MCF 10A (cell line): ENCODE measurements around the gene LILRA2. TPM values are rescaled to one million over a fixed set of nuclear protein-coding genes. Genes with fewer than 3 reads are reported as not detected.
"Not testable (repeated sequence)": the region's sequence is repeated elsewhere in the genome, so short reads cannot be mapped to it uniquely, and the experiment has no call there.

Experiments used
- BruUV-seq: library from RNA; stranded (reverse); fragments of 400-500 nt; replicated peaks from 2 replicates; lab custom pipeline; 2021; lab: Mats Ljungman, UMichigan
- CTCF ChIA-PET: fragments of 300-600 bp; sonication (Branson Sonifier 250); formaldehyde crosslinking; extraction: SDS; loops from one replicate; lab custom pipeline; 2021; ENCODE audit warnings: antibody characterized with exemption, inconsistent platforms; lab: Yijun Ruan, JAX
- POLR2A ChIA-PET: fragments of 300-600, 350-650 bp; sonication (Branson Sonifier 250); formaldehyde crosslinking; extraction: SDS; loops from one replicate; lab custom pipeline; 2020; ENCODE audit warnings: antibody characterized with exemption, inconsistent platforms; lab: Yijun Ruan, JAX
- DNase-seq: peaks from one replicate; pipeline ENCODE4 v3.0.0-alpha.2; 2018; ENCODE audit not compliant: unreplicated experiment
- H3K27ac Mint-ChIP-seq: one replicate; pipeline ENCODE4 v1.8.0; 2022; ENCODE audit warnings: mild to moderate bottlenecking, low read depth, mixed read lengths; ENCODE audit not compliant: unreplicated experiment
- H3K27me3 Mint-ChIP-seq: one replicate; pipeline ENCODE4 v1.8.0; 2022; ENCODE audit warnings: mixed read lengths; ENCODE audit not compliant: insufficient read depth, unreplicated experiment
- H3K36me3 Mint-ChIP-seq: one replicate; pipeline ENCODE4 v1.8.0; 2022; ENCODE audit warnings: mild to moderate bottlenecking, moderate library complexity, mixed read lengths; ENCODE audit not compliant: insufficient read depth, unreplicated experiment
- H3K4me1 Mint-ChIP-seq: one replicate; pipeline ENCODE4 v1.8.0; 2022; ENCODE audit warnings: mixed read lengths; ENCODE audit not compliant: insufficient read depth, unreplicated experiment
- H3K4me3 Mint-ChIP-seq: one replicate; pipeline ENCODE4 v1.8.0; 2022; ENCODE audit warnings: mild to moderate bottlenecking, moderate library complexity, mixed read lengths; ENCODE audit not compliant: unreplicated experiment
- H3K9me3 Mint-ChIP-seq: one replicate; pipeline ENCODE4 v1.8.0; 2022; ENCODE audit warnings: mixed read lengths; ENCODE audit not compliant: unreplicated experiment
- CTCF ChIP-seq: fragments of 200-600 bp; IDR thresholded peaks from one replicate; pipeline ENCODE4 v1.8.0; 2022; ENCODE audit warnings: antibody characterized with exemption, mild to moderate bottlenecking; ENCODE audit not compliant: unreplicated experiment
- intact Hi-C: fragments of 100-400 bp; cut with micrococcal nuclease; formaldehyde crosslinking; loops from 2 replicates; pipeline ENCODE4 v1.14.1; 2022
- total RNA-seq: library from RNA; stranded (reverse); gene quantifications from 2 replicates; pipeline ENCODE4 v1.2.3, GENCODE V29; 2022

The LILRA2 gene
- total RNA-seq, 1 experiment from 2014 or later, result not detected

- Mint-ChIP-seq H3K9me3 (no peaks in the 10 kb centered on the region), H3K27ac (no peak overlapping the region), H3K4me1 (no peaks in the 10 kb centered on the region), H3K36me3 (no peaks in the 10 kb centered on the region), H3K27me3 (no peaks in the 10 kb centered on the region), H3K4me3 (no peak overlapping the region)
- CTCF ChIA-PET, result no interaction called here
- DNase-seq, result no peak
- POLR2A ChIA-PET, result no interaction called here
- BruUV-seq, result no TSS peak
- intact Hi-C loops, result no loop called here
- TF ChIP-seq CTCF, result no peak
Measured at GRCh38 chr19:54574051-54574450, 461 bp downstream of the LILRA2 start.

GRCh38 chr19:54574527-54575056 lies 1.0 kb downstream of the LILRA2 start:
- H3K27me3 Mint-ChIP-seq, result no peaks in the 10 kb centered on the region
- H3K4me3 Mint-ChIP-seq, result no peak overlapping the region
- TF ChIP-seq CTCF, result no peak
- H3K9me3 Mint-ChIP-seq, result no peaks in the 10 kb centered on the region
- CTCF ChIA-PET, result no interaction called here
- no TSS peak for BruUV-seq
- no peak for DNase-seq
- POLR2A ChIA-PET, result no interaction called here
- intact Hi-C loops, result no loop called here
- H3K4me1 Mint-ChIP-seq, result no peaks in the 10 kb centered on the region
- H3K36me3 Mint-ChIP-seq, result no peaks in the 10 kb centered on the region
- no peak overlapping the region for H3K27ac Mint-ChIP-seq

GRCh38 chr19:54575205-54575604 lies 1.6 kb downstream of the LILRA2 start:
- H3K27ac Mint-ChIP-seq, CTCF ChIA-PET, BruUV-seq, H3K4me1 Mint-ChIP-seq, POLR2A ChIA-PET, H3K4me3 Mint-ChIP-seq, H3K27me3 Mint-ChIP-seq, DNase-seq, H3K36me3 Mint-ChIP-seq, intact Hi-C loops, H3K9me3 Mint-ChIP-seq: not testable (repeated sequence)

- Mint-ChIP-seq H3K27me3 (no peaks in the 10 kb centered on the region), H3K9me3 (no peaks in the 10 kb centered on the region), H3K36me3 (no peaks in the 10 kb centered on the region), H3K27ac (no peak overlapping the region), H3K4me1 (no peaks in the 10 kb centered on the region), H3K4me3 (no peak overlapping the region)
- intact Hi-C loops, result no loop called here
- ChIA-PET POLR2A (no interaction called here), CTCF (no interaction called here)
- DNase-seq, result no peak
- no TSS peak for BruUV-seq
- no peak for TF ChIP-seq CTCF
Measured at GRCh38 chr19:54576411-54576976, 2.9 kb downstream of the LILRA2 start.
